M059J (cell line): ENCODE measurements around the gene OTULIN. TPM values are rescaled to one million over a fixed set of nuclear protein-coding genes. Genes with fewer than 3 reads are reported as not detected.

ENCODE experiments used
- DNase-seq: peaks from one replicate; pipeline ENCODE4 v3.0.0-alpha.2; 2012; ENCODE audit warnings: low read depth
- total RNA-seq: library from RNA; depleted of rRNA; stranded (reverse); fragments of >200 nt; shearing (Covaris generic); gene quantifications from 2 replicates; pipeline ENCODE4 v1.2.3, GENCODE V29; 2014; rRNA removed

The OTULIN gene
- 29.3 and 58.9 TPM in 2 replicates for total RNA-seq

DNA sequence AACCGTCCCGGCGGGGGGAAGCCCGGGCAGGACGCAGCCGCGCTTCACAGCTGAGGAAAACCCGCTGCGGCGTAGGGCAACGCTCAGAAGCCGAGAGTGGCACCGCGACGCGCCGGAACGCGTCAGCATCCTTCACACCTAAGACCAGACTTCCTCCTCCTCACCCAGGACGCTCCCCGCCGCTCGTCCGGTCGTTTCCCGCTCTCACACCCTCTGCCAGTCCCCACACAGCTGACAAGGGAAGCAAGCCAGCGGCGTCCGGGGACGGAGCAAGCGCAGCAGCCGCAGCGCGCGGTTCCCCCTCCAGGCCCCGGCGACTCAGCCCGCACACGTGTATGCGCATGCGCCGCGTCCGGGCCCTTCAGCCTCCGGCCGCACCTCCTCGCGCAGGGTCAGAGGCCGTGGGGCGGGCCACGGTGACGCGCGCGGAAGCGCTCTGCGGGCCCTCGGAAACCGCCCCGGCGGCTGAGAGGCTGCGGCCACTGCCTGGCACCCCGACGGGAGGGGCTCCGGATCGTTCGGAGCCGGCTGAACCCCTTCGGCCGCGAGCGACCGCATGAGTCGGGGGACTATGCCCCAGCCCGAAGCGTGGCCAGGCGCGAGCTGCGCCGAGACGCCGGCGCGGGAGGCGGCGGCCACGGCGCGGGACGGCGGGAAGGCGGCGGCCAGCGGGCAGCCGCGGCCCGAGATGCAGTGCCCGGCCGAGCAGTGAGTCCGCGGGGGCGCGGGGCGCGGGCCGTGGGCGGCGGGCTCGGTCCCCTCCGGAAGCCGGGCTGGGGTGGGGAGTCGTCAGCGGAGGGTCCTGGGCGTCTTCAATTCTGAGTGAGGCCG lies at the start of gene OTULIN:
Gene OTULIN (plus strand): TSS at position 449 of the 831 bp plus-strand sequence. CDS start 108 bp downstream, at position 557.
- peak; percentile 91 for DNase-seq

DNA sequence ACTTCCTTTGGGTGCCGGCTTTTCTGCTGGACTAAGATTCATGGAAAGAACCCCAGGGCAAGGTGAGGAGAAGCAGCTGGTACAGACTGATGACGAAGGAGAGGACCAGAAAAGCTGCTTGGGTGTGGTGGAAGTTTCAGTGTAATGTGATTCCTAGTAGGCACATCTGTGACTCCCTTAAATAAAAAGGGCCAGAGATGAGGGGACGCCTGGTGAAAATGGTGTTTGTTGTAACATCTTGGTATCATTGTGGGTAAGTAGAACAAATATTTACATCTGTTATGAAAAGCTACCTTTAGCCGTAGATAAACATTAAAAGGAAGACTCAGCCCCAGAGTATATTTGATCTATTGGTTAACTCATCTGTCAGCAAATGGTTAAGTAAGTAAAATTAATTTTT lies 49.2 kb upstream of the OTULIN start:
- DNase-seq, result no peak

DNA sequence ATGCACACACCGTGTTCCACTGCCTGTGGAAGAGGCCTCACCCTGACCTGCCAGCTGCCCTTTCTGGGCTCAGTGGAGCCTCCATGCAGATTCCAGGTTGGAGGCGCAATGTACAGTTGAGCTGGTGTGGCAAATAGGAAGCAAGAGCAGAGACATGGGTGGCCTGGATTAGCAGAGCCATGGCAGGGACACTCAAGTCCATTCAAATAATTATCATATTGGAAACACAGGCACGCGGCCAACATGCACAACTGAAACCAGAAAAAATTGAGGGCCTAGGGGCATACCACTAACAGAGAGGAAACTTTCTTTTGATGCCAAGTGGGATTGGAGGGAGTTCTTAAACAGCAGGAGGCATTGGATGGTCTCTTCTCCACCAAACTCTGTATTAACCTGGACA lies 47.1 kb upstream of the OTULIN start:
- peak; percentile 16 for DNase-seq

DNA sequence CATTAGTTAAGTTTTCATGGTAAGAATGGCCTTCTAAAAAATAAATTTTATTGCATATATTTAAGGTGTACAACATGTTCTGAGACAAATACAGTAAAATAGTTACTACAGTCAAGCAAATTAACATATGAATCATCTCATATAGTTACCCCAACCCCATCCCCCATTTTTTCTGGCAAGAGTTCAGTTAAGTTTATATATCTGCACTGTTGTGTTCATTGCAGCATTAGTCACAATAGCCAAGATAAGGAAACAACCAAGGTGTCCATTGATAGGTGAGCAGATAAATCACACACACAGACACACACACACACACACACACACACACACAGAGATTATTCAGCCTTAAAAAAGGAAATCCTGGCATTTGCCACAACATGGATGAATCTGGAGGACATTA lies 37.2 kb upstream of the OTULIN start:
- peak; percentile 7 for DNase-seq

DNA sequence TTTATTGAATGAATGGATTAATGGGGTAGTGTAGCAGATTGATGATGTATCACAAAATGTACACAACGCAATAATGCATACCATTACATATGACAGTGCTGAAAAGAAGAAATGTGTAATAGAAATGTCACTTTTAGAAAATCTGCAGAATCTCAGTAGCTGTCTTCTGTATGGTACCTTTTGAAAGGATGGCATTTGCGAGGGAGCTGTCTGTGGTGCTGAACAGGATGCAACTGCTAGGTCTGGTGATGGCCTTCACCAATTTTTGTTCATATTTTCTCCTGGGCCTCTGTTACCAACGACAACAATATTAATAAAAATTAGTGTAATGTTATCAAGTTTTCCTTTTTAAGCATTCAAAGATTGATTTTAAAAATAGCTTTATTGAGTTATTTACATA lies 36.2 kb upstream of the OTULIN start:
- DNase-seq, result peak; percentile 61

DNA sequence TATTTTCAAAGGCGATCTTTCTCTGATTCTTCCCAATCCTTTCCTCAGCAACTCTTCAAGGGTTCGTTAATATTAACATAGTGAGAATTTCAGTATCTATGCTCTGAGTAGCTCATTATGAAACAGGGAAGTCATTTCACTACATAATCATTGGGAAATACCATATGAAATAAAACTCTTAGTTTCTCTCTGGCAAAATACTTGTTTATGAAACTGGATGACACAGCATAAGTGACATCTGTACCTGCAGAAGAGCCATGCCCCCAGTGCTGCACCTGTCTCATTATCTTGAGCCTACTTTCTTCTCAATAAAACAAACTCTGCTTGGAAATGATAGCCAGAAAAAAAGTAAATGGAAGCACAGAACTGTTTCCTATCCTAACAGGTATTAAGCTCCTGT lies 33.8 kb upstream of the OTULIN start:
- no peak for DNase-seq

DNA sequence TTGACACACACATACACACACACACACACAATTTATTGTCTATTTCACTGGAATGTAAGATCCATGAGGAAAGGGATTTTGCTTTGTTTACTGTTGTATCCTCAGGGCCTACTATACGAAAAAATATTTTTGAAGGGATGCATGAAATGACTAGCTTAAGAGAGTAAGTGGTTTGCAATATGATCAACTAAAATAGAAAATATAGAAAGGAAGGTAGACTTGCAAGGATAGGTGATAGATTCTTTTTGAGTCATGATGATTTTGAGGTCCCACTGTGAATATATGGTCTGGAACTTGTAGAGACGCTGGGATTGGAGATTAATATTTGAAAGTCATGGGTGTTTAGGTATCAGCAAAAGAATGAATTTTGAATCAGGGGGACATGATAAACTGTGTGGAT lies 28.9 kb upstream of the OTULIN start:
- no peak for DNase-seq

DNA sequence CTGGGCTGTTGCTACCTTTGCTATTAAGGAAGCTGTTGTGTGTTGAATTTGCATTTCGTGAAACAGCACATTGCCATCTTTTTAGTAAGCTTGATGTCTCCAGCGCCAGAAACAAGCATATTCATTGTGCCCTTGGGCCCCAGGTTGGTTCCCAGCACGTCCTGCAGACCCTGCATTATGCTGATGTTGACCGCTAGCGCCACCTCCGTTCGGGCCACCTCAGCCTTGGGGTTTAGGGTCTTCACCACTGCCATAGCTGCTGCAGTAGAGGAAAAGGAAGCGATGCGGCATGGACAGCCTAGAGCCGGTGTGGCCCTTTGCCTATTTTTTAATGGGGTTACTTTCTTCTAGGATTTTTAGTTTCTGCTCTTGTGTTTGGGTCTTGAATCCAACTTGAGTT lies 23.8 kb upstream of the OTULIN start:
- no peak for DNase-seq

DNA sequence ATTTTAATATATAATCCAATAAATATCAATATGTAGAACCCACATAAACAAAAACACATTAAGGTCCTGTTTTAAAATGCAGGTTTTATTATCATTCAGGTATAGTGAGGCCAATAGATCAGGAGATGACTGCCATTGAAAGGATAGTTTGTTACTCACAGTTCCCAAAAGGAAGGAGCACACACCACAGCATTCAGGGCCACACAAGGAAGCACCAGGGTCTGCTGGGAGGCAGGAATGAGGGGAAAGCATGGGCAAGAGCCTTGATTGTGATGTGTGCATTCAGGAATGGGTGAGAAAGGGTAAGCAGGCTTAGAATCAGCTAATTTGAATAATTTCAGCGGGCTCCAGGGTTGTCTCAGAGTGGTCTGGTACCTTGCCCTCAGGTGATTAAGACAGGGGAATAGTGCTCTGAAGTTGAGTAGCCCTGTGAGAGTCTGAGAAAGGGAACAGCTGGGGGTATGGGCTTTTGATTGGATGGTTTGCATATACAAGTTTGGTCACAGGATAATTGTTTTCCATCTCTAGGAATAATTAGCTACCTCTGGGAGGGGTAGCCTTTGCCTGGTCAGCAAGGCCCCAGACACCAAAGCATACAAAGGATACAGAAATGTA lies 19.8 kb upstream of the OTULIN start:
- DNase-seq, result no peak

DNA sequence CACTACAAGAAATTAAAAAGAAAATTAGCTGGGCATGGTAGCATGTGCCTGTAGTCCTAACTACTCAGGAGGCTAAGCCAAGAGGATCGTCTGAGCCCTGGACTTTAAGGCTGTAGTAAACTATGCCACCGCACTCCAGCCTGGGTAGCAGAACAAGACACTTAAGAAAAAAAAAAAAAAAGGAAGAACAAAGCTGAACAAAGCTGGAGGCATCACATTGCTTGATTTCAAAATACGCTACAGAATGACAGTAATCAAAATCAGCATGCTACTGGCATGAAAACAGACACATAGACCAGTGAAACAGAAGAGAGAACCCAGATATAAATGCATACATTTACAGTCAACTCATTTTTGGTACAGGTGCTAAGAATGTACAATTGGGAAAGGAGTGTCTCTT lies 14.5 kb upstream of the OTULIN start:
- DNase-seq, result no peak

DNA sequence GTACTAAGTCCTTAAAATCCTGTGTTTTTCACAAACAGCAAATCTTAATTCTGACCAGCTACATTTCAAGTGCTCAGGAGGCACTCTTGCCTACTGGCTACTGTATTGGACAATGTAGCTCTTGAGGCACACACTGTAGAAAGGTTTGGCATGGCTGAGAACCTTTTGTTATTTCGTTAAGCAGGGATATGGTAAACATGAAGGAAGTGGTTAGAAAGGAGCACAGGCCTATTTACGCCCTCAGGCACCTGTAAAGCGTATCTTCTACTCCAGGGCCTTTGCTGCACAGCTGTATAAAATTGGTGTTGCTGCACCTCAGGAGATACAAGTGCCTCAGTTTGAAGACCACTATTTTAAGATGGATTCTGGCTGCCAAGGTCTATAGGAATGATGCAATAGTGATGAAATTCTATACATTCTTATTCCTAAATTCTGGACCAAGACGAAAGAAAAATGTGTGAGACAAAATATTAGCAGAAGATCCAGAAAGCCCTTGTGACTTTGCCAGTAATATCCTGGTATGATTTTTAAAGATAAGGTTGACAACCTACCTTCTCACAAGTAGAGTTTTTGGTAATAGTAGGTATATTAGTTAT lies 9.3 kb upstream of the OTULIN start:
- peak; percentile 28 for DNase-seq

DNA sequence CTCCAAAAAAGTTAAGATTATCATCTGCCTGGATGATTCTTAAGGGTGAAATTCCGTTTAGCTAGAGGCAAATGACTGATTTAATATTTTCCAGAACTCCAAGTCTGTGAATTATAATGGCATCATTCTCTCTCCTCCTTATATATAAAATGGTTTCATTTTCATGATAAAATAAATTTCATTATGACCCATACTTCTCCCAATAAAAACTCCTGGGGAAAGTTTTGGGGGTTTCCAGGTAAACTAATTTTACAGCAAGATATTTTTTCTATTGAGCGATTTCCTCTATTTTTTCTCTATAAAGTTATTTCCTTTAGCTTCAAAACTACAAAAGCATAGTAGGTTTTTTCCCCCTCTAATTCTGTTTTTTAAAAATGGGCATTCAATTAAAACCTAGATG lies 7.6 kb upstream of the OTULIN start:
- DNase-seq, result no peak

DNA sequence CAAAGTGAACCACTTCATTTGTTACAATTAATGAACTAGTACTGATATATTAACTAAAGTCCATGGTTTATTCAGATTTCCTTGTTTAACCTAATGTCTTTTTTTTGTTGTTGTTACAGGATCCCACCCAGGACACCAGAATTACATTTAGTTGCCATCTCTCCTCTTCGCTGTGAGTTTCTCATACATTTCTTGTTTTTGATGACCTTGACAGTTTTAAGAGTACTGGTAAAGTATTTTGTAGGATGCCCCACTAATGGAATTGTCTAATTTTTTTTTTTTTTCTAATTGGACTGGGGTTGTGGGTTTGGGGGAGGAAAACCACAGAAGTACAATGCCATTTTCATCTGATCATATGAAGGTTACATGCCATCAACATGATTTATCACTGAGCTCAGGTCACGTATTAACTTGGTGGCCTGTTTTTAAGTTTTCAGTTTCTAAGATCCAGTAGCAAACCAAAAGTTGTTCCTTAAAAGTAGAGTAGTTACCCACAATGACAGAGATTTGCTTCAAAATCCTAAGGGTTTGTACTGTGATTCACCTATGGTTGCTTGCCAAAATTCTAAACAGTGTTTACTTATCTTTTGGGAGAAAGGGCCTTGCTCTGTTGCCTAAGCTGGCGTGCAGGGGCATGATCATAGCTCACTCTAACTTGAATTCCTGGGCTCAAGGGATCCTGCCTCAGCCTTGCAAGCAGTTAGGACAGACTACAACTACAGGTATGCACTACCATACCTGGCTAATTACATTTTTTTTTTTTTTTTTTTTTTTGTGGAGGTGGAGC lies 4.5 kb upstream of the OTULIN start:
- peak; percentile 83 for DNase-seq

DNA sequence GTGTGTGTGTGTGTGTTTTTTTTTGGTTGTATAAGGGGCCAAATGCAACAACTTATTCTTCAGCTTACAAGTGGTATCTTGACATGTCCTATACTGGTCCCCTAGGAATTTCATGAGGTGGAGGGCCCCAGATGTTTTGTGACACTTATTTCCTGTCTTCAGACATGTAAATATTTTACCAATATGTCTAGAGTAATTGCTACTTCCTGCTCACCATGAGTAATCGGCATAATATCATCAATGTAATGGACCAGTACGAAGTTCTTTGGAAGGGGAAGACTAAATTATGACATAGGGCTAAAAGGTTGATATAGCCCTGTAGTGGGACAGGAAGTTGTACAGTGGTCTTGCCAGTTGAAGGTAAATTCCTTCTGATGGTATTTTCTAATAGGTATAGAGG lies 3.7 kb upstream of the OTULIN start:
- no peak for DNase-seq

DNA sequence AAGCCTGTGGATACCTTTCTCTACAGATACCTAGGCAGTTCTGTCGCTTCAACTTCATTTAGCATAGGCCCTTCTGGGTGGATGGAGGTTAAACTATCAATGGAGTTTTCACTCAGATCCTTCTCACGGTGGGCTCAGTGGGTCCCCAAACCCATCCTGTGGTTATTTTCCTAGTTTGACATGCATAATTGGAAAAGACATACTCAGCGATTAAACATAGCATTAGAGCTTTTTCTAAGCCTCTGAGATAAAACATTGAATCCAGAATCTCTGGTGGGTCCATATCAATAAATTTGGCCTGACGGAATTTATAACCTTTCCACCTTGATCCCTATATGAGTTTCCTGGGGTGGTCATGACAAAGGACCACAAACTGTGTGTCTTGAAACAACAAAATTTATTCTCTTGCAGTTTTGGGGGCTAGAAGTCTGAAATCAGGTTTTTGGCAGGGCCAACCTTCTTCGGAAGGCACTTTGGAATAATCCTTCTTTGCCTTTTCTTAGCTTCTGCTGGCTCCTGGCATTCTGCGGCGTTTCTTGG lies 1.7 kb upstream of the OTULIN start:
- no peak for DNase-seq

DNA sequence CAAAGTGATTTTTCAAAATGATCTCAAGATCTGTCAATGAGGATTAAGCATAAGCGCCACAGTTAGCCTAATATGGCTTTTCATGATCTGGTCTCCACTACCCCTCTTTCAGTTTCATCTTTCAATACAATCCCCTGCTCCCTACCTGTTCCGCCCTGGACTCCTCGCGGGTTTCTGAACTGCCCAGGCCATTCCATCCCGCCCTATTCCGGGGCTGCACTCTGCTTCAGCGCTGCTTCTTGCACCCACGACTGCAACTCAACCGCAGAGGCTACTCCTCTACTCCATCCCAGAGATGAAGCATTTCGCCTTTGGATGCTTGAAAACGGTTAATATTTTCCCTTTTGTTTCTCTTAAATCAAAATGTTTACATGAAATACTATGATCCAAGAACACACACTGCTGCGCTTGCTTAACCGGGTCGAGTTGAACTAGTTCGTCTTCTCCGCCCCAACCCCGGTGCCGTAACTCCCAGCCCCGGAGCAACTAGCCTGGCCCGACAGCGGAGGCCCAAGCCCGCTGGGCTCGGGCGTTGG lies 716 bp upstream of the OTULIN start:
- peak; percentile 47 for DNase-seq

DNA sequence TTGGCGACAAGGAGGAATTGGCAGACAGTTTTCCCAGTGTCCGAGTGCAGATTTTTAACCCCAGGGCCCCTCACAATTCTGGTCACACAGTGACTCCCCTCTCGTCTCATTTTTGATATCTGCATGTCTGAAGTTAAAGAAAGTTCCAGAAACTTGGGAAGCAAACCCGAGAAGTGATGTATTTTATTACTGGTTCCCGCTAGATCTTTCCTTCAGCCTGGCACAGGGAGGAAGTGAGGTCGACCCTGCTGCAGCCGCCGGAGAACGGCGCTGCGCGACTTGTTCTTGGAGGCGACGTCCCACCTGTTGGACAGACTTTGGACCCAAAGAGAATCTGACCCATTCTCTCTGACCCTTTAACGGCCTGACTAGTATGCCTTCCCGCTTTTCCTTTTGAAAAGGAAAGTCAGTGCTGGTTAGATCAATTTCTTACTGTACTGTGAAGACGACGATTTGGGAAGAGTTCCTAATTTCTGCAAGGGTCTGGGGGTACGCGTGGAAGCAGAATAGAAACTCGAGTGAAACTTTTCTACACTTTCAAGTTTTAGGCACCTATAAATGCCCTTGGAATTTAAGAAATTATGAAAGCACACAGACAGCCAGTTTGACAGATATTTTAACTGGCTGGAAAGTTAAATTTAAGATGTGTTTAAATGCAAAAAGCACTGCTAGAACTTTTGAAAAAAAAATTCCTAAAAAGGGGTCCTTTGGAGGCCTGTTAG lies 744 bp downstream of the OTULIN start:
- DNase-seq, result peak; percentile 57

DNA sequence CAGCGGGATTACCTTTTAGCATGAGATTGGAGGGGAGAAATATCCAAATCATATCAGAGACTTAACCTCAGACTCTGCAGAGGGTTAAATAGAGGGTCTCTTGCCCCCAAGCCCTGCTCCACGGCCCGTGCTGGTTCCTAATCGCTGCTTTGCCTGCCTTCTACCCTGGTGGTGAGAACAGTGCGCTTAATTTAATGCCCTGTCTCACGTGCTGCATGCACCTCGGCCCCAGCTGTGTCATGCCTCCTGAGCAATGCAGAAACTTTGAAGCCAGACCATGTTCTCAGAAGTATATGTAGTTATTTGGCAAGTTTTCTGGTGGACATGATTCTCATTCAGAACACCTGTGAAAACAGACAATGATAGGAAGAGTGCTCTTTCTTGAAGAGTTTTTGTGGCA lies 1.4 kb downstream of the OTULIN start:
- peak; percentile 18 for DNase-seq

DNA sequence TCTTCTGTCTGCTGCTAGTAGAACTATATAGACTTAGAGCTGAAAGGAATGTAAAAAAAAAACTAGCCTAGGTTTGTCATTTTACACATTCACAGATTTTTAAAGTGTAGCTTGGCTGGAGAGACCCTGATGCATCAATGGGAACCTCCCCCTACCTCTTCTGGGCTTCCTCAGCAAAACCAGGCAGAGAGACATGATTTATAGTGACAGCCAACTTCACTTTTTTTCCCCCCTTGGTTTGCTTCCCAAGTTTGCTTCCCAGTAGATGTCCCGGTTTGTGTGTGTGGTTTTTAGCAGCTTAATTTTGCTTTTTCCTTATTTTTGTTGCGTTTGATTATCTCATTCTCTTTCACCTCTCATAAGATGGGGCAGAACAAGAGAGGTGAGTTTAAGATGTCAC lies 1.8 kb downstream of the OTULIN start:
- DNase-seq, result no peak

DNA sequence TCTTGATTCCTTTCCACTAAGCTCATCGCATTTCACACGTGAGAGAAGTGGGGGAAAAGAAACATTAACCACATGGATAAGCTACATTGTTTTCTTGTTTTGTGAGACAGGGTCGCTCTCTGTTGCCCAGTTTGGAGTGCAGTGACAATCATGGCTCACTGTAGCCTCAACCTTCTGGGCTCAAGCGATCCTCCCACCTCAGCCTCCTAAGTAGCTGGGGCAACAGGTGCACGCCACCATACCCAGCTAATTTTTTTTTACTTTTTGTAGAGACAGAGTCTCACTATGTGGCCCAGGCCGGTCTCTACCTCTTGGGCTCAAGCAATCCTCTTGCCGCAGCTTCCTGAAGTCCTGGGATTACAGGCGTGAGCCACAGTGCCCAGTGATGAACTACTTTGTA lies 2.8 kb downstream of the OTULIN start:
- no peak for DNase-seq

DNA sequence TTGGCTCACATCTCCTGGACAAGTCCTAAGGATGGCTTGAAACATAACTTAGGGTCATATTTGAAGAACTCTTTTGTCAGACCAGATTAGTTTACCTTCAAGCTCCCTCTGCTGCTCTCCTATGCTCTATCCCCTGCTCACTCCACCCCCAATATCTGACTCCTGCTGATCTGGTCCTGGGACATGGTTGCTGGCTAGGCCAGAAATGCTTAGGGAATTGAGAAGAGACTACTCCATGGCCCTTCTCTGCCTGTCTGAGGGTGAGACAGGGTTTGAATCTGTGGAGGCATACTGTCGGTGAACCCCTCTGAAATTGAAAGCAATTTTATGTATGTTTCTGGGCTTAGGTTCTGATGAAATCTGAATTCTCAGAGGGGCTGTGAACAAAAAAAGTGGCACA lies 3.3 kb downstream of the OTULIN start:
- DNase-seq, result no peak
